ENCODE results near the gene MEOX2.

- TF ChIP-seq, protein P1, sequence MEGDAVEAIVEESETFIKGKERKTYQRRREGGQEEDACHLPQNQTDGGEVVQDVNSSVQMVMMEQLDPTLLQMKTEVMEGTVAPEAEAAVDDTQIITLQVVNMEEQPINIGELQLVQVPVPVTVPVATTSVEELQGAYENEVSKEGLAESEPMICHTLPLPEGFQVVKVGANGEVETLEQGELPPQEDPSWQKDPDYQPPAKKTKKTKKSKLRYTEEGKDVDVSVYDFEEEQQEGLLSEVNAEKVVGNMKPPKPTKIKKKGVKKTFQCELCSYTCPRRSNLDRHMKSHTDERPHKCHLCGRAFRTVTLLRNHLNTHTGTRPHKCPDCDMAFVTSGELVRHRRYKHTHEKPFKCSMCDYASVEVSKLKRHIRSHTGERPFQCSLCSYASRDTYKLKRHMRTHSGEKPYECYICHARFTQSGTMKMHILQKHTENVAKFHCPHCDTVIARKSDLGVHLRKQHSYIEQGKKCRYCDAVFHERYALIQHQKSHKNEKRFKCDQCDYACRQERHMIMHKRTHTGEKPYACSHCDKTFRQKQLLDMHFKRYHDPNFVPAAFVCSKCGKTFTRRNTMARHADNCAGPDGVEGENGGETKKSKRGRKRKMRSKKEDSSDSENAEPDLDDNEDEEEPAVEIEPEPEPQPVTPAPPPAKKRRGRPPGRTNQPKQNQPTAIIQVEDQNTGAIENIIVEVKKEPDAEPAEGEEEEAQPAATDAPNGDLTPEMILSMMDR (IDR thresholded peaks at IDR 0.05; ENCODE audit: insufficient read depth, low read depth, low read length) = no peak
- TF ChIP-seq EZH2 (IDR thresholded peaks at IDR 0.05; ENCODE audit: insufficient read depth, low read length) = no peak
These were observed 120.0 kb downstream of the MEOX2 start for GRCh38 chr7:15566476-15566875.

All from astrocyte (in vitro differentiated cells and primary cell).